Fibroblast of lung (primary cell): ENCODE measurements around the gene SYT13.

Experiments
- CTCF ChIP-seq, 2 donors: IDR thresholded peaks in 1 of 2; conservative IDR thresholded peaks in 1 of 2; 1 replicate in 1 of 2; 2 replicates in 1 of 2; pipeline ENCODE4 v1.5.1; 2011 to 2012; ENCODE audit warnings: low read length in 2 of 2, control low read depth in 1 of 2, inconsistent platforms in 1 of 2, low read depth in 1 of 2, mild to moderate bottlenecking in 1 of 2
- EZH2 ChIP-seq: IDR thresholded peaks from 2 replicates; pipeline ENCODE4 v1.5.1; 2012; ENCODE audit warnings: low read length, control low read depth, mild to moderate bottlenecking; ENCODE audit errors: missing control alignments

DNA sequence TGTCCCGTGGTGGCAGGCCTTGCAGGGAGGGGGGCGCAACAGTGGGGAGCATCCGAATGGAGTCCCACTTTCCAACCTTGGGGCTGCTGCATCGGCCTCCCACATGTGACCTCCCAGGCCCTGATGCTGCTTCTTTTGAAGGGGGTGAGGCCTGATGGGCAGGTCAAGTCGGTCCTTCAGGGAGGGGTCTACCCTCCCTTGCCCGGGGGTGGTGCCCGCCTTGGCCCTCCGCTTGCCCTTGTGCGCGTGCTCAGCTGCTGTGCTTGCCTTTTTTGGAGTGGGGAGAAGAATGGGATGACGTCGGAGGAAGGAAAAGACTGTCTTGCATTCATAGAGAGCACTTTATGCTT is 72.8 kb downstream of the SYT13 start:
- TF ChIP-seq CTCF (conservative IDR thresholded peaks at IDR 0.05 in 1 of 2, IDR thresholded peaks at IDR 0.05 in 1 of 2; ENCODE audit: low read depth in 1 of 2, low read length in 2 of 2): no peak
- TF ChIP-seq EZH2: no peak
